HUES48 (cell line): ENCODE results near the gene ERN1.

Experiments
- H3K27ac ChIP-seq: one replicate; pipeline ENCODE4 v1.7.0; 2013; ENCODE audit warnings: low read depth, low read length, inconsistent platforms
- H3K27me3 ChIP-seq: 2 replicates; pipeline ENCODE4 v1.6.1; 2013; ENCODE audit warnings: mild to moderate bottlenecking, low read length; ENCODE audit not compliant: control insufficient read depth, insufficient read depth
- H3K36me3 ChIP-seq: 2 replicates; pipeline ENCODE4 v1.6.1; 2013; ENCODE audit warnings: low read length; ENCODE audit not compliant: control insufficient read depth, insufficient read depth
- H3K4me1 ChIP-seq: 2 replicates; pipeline ENCODE4 v1.6.1; 2013; ENCODE audit warnings: mild to moderate bottlenecking, low read length; ENCODE audit not compliant: control insufficient read depth, insufficient read depth
- H3K4me3 ChIP-seq: 2 replicates; pipeline ENCODE4 v1.5.1; 2013; ENCODE audit warnings: mild to moderate bottlenecking, low read depth, low read length
- H3K9ac ChIP-seq: 2 replicates; pipeline ENCODE4 v1.6.1; 2013; ENCODE audit warnings: mild to moderate bottlenecking, low read depth, low read length, moderate library complexity
- H3K9me3 ChIP-seq: 2 replicates; pipeline ENCODE4 v1.6.1; 2013; ENCODE audit warnings: low read length; ENCODE audit not compliant: control insufficient read depth, insufficient read depth

ERN1 gene

DNA sequence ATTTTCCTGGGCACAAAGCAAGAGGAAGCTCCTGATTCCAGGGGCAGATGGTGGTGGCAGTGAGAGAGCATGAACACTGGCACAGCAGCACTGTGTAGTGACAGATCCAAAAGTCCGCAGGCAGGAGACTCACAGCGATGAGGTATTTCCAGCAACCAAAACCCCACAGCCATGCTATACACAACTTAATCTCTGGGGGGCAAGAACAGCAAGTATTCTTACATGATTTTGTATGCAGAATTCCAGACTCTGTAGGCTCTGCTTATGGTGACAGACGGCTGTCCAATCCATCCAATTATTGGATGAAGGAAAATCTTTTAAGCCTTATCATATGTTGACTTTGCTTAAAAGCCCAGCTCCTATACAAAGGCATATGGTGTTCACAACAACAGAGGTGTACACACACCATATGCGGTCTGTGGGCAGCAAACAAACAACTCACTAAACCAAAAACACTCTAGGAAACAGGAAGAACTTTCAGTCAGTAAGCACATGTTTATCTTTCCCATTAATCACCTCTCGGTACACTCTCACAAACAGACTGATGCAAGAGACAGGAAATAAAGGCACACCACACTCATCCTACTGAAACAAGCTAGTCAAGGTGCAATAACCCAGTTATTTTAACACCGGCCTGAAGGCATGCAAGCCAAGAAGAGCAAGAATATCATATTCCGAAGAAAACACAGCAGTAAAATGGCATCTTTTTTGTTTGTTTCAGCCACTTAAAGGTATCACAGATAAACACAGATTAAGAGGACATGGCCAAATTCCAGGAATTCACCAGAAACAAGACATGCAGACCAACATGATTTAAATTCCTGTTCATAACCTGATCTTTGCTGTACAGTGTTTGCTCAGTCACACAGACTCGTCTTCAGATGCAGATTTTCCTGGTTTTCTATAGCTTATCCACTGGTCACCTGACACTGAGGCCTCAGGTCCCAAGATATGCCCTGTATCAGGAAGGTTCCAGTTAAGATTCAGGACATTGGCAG, 47.8 kb downstream of the ERN1 start:
- Histone ChIP-seq H3K36me3 (no peaks in the 10 kb centered on the region), H3K4me1 (peaks cover 13% of the 10 kb centered on the region), H3K9ac (no peak overlapping the region), H3K27me3 (no peaks in the 10 kb centered on the region), H3K27ac (peak overlapping the region; percentile 22), H3K9me3 (no peaks in the 10 kb centered on the region), H3K4me3 (no peak overlapping the region)

DNA sequence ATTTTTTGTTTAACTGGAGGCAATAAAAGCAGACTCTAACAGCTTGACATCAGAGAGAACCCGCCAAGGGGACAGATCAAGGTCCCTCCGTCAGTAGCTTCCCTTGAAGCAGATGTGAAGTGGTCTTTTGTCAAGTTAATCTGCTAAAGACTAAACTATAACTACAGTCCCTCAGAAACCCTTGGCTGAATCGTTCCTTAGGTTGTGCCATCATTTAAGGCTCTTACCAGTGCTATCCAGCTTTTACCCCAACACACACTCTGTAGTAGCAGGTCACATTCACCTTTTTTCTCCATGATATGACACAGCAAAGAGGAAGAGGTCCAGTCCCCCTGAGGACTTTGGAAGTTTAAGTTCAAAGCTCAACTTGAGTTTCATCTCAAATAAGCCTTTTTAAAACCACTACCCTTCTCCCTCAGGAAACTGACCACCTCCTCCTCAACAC, 49.7 kb downstream of the ERN1 start:
- H3K27ac ChIP-seq: no peak overlapping the region
- H3K36me3 ChIP-seq: no peaks in the 10 kb centered on the region
- H3K27me3 ChIP-seq: no peaks in the 10 kb centered on the region
- no peaks in the 10 kb centered on the region for H3K9me3 ChIP-seq
- H3K4me1 ChIP-seq: peaks cover 9% of the 10 kb centered on the region
- H3K4me3 ChIP-seq: no peak overlapping the region
- no peak overlapping the region for H3K9ac ChIP-seq

DNA sequence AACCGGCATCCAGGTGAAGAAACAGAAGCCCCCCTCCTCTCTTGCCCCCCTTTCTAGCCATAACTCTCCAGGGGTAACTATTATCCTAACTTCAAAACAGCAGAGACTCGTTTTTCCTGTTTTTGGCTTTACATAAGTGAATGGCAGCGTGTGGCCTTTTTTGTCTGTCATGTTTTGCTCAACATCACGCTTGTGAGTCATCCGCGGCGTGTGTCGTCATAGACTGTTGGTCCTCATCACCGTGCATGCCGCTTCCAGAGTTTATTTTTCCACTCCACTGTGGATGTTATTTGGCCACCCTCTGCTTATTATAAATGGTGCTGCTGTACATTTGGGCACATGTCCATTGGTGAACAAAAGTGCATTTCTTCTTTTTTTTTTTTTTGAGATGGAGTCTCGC, 52.6 kb downstream of the ERN1 start:
- no peaks in the 10 kb centered on the region for H3K36me3 ChIP-seq
- no peaks in the 10 kb centered on the region for H3K9me3 ChIP-seq
- peaks cover 5% of the 10 kb centered on the region; the same call in 1 of the 2 replicates for H3K4me1 ChIP-seq
- H3K9ac ChIP-seq: no peak overlapping the region
- H3K27ac ChIP-seq: no peak overlapping the region
- no peaks in the 10 kb centered on the region for H3K27me3 ChIP-seq
- H3K4me3 ChIP-seq: no peak overlapping the region

DNA sequence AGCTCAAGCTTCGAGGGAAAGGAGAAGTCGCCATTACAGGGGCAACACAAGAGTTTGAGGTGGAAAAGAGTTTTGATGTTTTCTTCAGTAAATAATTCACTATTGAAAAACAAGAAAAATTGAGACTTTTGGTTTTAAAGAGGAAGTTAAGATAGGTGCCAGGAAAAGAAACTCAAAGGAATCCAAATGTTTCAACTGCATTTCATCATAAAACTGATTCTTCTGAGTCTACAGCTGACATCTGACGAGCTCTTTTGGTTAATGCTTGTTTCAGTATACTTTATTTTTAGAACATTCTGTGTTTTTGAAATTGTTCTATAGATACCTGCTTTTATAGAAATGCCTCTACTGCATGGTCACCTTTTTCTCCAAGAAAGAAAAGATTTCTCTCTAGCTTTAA, 54.0 kb downstream of the ERN1 start:
- Histone ChIP-seq H3K36me3 (no peaks in the 10 kb centered on the region), H3K4me3 (no peak overlapping the region), H3K27ac (no peak overlapping the region), H3K9ac (no peak overlapping the region), H3K9me3 (no peaks in the 10 kb centered on the region), H3K4me1 (no peaks in the 10 kb centered on the region), H3K27me3 (no peaks in the 10 kb centered on the region)

DNA sequence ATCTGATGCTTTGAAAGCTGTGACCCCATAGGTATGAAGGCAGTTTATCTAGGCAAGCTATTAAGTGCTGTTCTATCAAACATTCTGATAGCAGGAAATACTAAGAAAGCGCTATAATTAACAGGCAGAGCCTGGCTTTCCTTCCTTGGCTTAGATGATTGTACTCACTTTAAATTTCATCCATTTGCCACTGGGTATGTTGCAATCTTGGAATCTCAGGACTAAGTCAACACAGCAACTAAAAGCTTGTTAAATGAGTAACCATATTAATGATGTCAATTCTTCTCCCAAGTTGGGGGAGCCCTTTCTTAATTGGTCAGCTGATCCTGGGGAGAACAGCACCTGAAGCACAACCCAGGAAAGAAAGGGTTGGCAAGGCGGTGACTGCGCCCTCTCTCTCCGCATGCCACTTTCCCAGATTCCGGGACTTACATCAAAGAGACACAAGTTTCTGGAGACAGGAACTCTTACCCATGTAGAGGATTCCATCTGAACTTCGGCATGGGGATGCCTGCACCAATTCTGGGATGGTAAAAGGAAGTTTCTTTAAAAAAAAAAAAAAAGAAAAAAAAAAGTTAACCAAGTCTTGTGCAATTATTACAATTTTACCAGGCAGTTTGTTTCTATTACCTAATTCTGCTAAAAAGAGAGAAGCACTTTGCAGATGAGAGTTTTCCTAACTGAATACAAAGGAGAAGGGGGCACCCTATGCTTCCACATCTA, 55.1 kb downstream of the ERN1 start:
- Histone ChIP-seq H3K4me1 (no peaks in the 10 kb centered on the region), H3K36me3 (no peaks in the 10 kb centered on the region), H3K4me3 (no peak overlapping the region), H3K27me3 (no peaks in the 10 kb centered on the region), H3K27ac (no peak overlapping the region), H3K9me3 (no peaks in the 10 kb centered on the region), H3K9ac (no peak overlapping the region)

DNA sequence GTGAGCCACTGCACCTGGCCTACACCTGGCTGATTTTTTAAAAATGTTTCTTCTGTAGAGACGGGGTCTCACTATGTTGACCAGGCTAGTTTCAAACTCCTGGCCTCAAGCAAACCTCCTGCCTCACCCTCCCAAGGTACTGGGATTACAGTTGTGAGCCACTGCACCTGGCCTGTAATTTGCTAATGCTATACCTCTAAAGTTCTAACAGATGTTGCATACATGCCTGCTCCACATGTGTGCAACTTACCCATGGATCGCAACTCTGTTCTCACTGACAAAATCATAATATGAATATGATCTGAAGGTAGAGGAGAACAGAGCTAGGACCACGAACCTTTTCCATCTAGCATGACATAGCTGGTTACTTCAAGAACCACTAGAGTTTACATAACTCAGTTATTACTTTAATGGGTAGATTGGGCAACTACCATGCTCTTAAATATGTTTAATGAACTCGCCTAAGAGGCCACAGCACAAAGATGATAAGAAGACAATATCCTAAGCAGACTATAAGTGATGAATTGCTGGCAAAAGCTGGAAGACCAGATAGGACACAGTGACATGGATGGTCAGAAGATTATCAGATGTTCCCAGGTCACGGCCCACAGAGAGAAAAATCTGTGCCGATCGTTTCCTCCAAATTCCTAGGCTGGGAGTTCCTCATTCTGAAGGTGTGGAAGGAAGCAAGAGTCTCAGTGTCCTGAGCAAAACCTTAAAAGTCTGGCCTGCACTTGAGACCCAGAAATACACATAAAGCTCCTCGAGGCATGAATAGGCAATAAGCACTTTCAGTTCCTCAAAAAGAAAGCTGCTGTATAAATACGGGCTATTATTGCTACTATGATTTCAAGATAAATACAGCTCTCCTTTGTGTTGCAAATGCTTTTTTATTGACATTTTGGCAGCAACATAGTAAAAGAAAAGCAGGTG, 55.9 kb downstream of the ERN1 start:
- no peak overlapping the region for H3K9ac ChIP-seq
- no peak overlapping the region for H3K4me3 ChIP-seq
- H3K4me1 ChIP-seq: no peaks in the 10 kb centered on the region
- H3K27me3 ChIP-seq: no peaks in the 10 kb centered on the region
- no peaks in the 10 kb centered on the region for H3K9me3 ChIP-seq
- H3K27ac ChIP-seq: no peak overlapping the region
- no peaks in the 10 kb centered on the region for H3K36me3 ChIP-seq

DNA sequence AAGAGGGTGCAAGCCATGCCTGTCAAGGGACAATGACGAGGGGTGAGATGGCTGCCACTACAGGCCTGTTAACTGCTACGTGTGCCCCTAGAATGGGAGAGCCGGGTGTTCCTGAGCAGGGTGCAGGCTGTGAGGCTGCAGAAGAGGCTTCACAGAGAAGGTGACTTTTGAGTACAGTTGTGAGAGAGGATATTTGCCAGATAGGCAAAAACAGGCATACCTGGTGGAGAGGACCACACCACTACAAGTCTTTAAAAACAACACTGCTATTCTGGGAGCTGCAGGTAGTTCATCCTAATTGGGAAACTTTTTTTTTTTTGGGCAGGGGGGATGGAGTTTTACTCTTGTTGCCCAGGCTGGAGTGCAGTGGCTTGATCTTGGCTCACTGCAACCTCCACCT, 58.8 kb downstream of the ERN1 start:
- Histone ChIP-seq H3K27me3 (no peaks in the 10 kb centered on the region), H3K9ac (no peak overlapping the region), H3K36me3 (0 out of 2 replicates have a peak, but pooled peaks cover 3% of the 10 kb centered on the region), H3K4me3 (no peak overlapping the region), H3K9me3 (no peaks in the 10 kb centered on the region), H3K4me1 (no peaks in the 10 kb centered on the region), H3K27ac (no peak overlapping the region)

DNA sequence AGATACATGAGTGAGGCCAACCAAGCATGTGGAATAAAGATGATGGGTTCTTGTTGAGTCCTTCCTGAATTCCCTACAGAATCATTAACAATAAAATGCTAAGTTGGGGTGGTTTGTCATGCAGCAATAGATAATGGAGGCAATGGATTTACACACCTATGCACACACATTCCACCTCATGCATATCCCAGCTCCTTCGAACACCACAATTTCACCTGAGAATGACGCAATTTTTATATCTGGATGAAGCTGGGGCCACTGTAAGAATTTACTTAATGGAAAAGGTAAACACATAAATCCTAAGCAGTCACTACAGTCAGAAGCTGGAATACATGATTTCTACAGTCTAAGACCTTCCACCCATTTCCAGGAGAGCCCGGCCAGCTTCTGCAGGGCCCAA, 59.7 kb downstream of the ERN1 start:
- H3K9ac ChIP-seq: no peak overlapping the region
- no peaks in the 10 kb centered on the region for H3K9me3 ChIP-seq
- H3K4me3 ChIP-seq: no peak overlapping the region
- H3K27ac ChIP-seq: no peak overlapping the region
- no peaks in the 10 kb centered on the region for H3K4me1 ChIP-seq
- no peaks in the 10 kb centered on the region for H3K27me3 ChIP-seq
- 0 out of 2 replicates have a peak, but pooled peaks cover 3% of the 10 kb centered on the region for H3K36me3 ChIP-seq

DNA sequence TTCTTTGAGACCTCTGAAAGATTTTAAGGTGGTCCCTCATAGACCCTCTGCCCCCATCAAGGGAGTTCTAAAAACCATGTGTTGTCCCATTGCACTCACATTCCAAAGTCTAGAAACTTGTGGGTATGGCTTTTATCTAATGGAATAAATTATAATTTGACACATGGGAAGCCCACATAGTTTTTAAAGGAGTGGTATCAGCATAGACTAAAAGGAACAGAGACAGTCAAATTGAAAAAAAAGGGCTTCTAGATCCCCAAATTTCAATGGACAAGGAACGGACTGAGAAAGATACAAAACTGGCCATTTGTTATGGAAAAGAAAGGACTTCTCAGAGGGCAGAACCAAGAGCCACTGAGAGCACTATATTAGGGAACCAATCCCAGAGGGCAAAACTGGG, 60.8 kb downstream of the ERN1 start:
- H3K4me3 ChIP-seq: no peak overlapping the region
- H3K27ac ChIP-seq: no peak overlapping the region
- H3K9ac ChIP-seq: no peak overlapping the region
- no peaks in the 10 kb centered on the region for H3K9me3 ChIP-seq
- no peaks in the 10 kb centered on the region for H3K27me3 ChIP-seq
- 0 out of 2 replicates have a peak, but pooled peaks cover 3% of the 10 kb centered on the region for H3K36me3 ChIP-seq
- 0 out of 2 replicates have a peak, but pooled peaks cover under 1% of the 10 kb centered on the region for H3K4me1 ChIP-seq

DNA sequence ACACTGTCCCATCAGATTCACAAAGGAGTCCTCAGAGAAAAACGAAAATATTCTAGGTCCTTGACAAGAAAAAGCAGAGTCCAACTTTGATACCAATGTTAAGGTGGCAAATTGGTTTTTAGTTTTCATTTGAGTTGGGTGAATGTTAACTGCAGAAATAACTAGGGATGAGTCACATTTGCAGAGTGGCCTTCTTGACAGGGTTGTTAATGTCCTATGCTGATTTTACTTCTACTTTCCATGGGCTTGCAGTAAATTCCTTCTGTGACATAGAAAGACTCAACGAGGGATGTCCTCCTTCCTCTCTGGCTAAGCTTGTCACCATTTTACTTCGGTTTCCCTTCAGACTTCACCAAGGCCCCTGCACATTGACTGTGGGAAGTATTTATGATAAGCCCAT, 62.3 kb downstream of the ERN1 start:
- Histone ChIP-seq H3K27ac (no peak overlapping the region), H3K36me3 (0 out of 2 replicates have a peak, but pooled peaks cover 3% of the 10 kb centered on the region), H3K4me3 (no peak overlapping the region), H3K4me1 (peaks cover 4% of the 10 kb centered on the region; the same call in 1 of the 2 replicates), H3K9ac (no peak overlapping the region), H3K9me3 (no peaks in the 10 kb centered on the region), H3K27me3 (no peaks in the 10 kb centered on the region)
